ENCODE measurements around the gene PCDHGA3.
"Not testable (repeated sequence)": the region's sequence is repeated elsewhere in the genome, so short reads cannot be mapped to it uniquely, and the experiment has no call there.

Gene PCDHGA3

GRCh38 chr5:141384471-141385267 lies 41.0 kb downstream of the PCDHGA3 start:
- Histone ChIP-seq H3K27me3 (ENCODE audit: insufficient read depth, low read depth, severe bottlenecking) (no peaks in the 10 kb centered on the region), H3K27ac (no peak overlapping the region), H3K4me3 (ENCODE audit: low read depth, low read length) (no peak overlapping the region), H3K9me3 (ENCODE audit: severe bottlenecking) (peaks cover 13% of the 10 kb centered on the region), H3K36me3 (no peaks in the 10 kb centered on the region)
- no peak for DNase-seq
- TF ChIP-seq CTCF (IDR thresholded peaks at IDR 0.05; ENCODE audit: low read depth, low read length) = no peak

- not testable (repeated sequence) for H3K36me3 ChIP-seq; H3K27ac ChIP-seq; H3K27me3 ChIP-seq (ENCODE audit: insufficient read depth, low read depth, severe bottlenecking); DNase-seq; H3K4me3 ChIP-seq (ENCODE audit: low read depth, low read length)
- H3K9me3 ChIP-seq (ENCODE audit: severe bottlenecking) = peaks cover 11% of the 10 kb centered on the region
Measured at GRCh38 chr5:141387557-141388311, 44.1 kb downstream of the PCDHGA3 start, which contains the start of gene PCDHGB4. TSS of gene PCDHGB4 (plus strand) at chr5:141387698. CDS start at chr5:141387885, 187 bp downstream.

GRCh38 chr5:141388661-141389060 lies 45.0 kb downstream of the PCDHGA3 start:
- H3K36me3 ChIP-seq = no peaks in the 10 kb centered on the region
- TF ChIP-seq CTCF (IDR thresholded peaks at IDR 0.05; ENCODE audit: low read depth, low read length) = no peak
- H3K4me3 ChIP-seq (ENCODE audit: low read depth, low read length) = no peak overlapping the region
- no peak overlapping the region for H3K27ac ChIP-seq
- no peak for DNase-seq
- no peaks in the 10 kb centered on the region for H3K27me3 ChIP-seq (ENCODE audit: insufficient read depth, low read depth, severe bottlenecking)
- peaks cover 6% of the 10 kb centered on the region for H3K9me3 ChIP-seq (ENCODE audit: severe bottlenecking)

- peaks cover 6% of the 10 kb centered on the region for H3K9me3 ChIP-seq (ENCODE audit: severe bottlenecking)
- no peak overlapping the region for H3K4me3 ChIP-seq (ENCODE audit: low read depth, low read length)
- TF ChIP-seq CTCF (IDR thresholded peaks at IDR 0.05; ENCODE audit: low read depth, low read length) = no peak
- H3K27me3 ChIP-seq (ENCODE audit: insufficient read depth, low read depth, severe bottlenecking) = no peaks in the 10 kb centered on the region
- no peaks in the 10 kb centered on the region for H3K36me3 ChIP-seq
- no peak overlapping the region for H3K27ac ChIP-seq
- no peak for DNase-seq
Measured at GRCh38 chr5:141389153-141390042, 45.8 kb downstream of the PCDHGA3 start.

- Histone ChIP-seq H3K4me3 (ENCODE audit: low read depth, low read length) (no peak within 1 kb of the TSS), H3K9me3 (ENCODE audit: severe bottlenecking) (peaks cover 4% of the 10 kb centered on the region), H3K27ac (no peak within 1 kb of the TSS), H3K36me3 (no peaks in the 10 kb centered on the region), H3K27me3 (ENCODE audit: insufficient read depth, low read depth, severe bottlenecking) (no peaks in the 10 kb centered on the region)
- TF ChIP-seq CTCF (IDR thresholded peaks at IDR 0.05; ENCODE audit: low read depth, low read length) = no peak
- DNase-seq = no peak
Measured at GRCh38 chr5:141392429-141393198, 49.0 kb downstream of the PCDHGA3 start, which contains the start of gene PCDHGA8. TSS of gene PCDHGA8 (plus strand) at chr5:141392633. CDS start at chr5:141392814, 181 bp downstream.
